ENCODE measurements around the gene CROCC2.

Gene CROCC2

GRCh38 chr2:240905176-240905781 is 857 bp upstream of the CROCC2 start:
- no peak for DNase-seq (ENCODE audit: low read depth)

GRCh38 chr2:240906911-240907590 is 915 bp downstream of the CROCC2 start:
- no peak for DNase-seq (ENCODE audit: low read depth)

- DNase-seq (ENCODE audit: low read depth), result no peak
These were observed 3.3 kb downstream of the CROCC2 start for GRCh38 chr2:240909216-240909974.

- DNase-seq (ENCODE audit: low read depth), result no peak
These were observed 5.6 kb downstream of the CROCC2 start for GRCh38 chr2:240911641-240912265.

- DNase-seq (ENCODE audit: low read depth), result no peak
These were observed 7.0 kb downstream of the CROCC2 start for GRCh38 chr2:240912878-240913809.

- peak; percentile 37 for DNase-seq (ENCODE audit: low read depth)
These were observed 7.9 kb downstream of the CROCC2 start for GRCh38 chr2:240913810-240914644.

- no peak for DNase-seq (ENCODE audit: low read depth)
These were observed 8.7 kb downstream of the CROCC2 start for GRCh38 chr2:240914645-240915525.

GRCh38 chr2:240915526-240916341 is 9.6 kb downstream of the CROCC2 start:
- no peak for DNase-seq (ENCODE audit: low read depth)

- no peak for DNase-seq (ENCODE audit: low read depth)
These were observed 10.5 kb downstream of the CROCC2 start for GRCh38 chr2:240916571-240917008.

GRCh38 chr2:240917009-240917683 is 11.0 kb downstream of the CROCC2 start:
- no peak for DNase-seq (ENCODE audit: low read depth)

- DNase-seq (ENCODE audit: low read depth), result no peak
These were observed 11.6 kb downstream of the CROCC2 start for GRCh38 chr2:240917684-240918257.

- DNase-seq (ENCODE audit: low read depth), result no peak
These were observed 12.3 kb downstream of the CROCC2 start for GRCh38 chr2:240918258-240919091.

- DNase-seq (ENCODE audit: low read depth), result no peak
These were observed 13.1 kb downstream of the CROCC2 start for GRCh38 chr2:240919161-240919781.

GRCh38 chr2:240919786-240920782 is 13.9 kb downstream of the CROCC2 start:
- no peak for DNase-seq (ENCODE audit: low read depth)

- DNase-seq (ENCODE audit: low read depth), result no peak
These were observed 14.7 kb downstream of the CROCC2 start for GRCh38 chr2:240920783-240921231.
